GM12872 (cell line): Measurements from ENCODE around the gene GPR55.

Experiments used
- CTCF ChIP-seq: IDR thresholded peaks from 3 replicates; pipeline ENCODE4 v1.5.1; 2011; ENCODE audit warnings: low read depth, mild to moderate bottlenecking, low read length, moderate library complexity; ENCODE audit not compliant: insufficient read depth

Gene GPR55

GRCh38 chr2:230964136-230964730, 39.2 kb upstream of the GPR55 start:
- no peak for TF ChIP-seq CTCF

GRCh38 chr2:230961091-230961491, 36.0 kb upstream of the GPR55 start:
- no peak for TF ChIP-seq CTCF

GRCh38 chr2:230960026-230960425, 35.0 kb upstream of the GPR55 start:
- no peak for TF ChIP-seq CTCF

- no peak for TF ChIP-seq CTCF
Measured at GRCh38 chr2:230958820-230959756, 34.0 kb upstream of the GPR55 start.

- TF ChIP-seq CTCF: no peak
Measured at GRCh38 chr2:230957756-230958391, 32.8 kb upstream of the GPR55 start.

- TF ChIP-seq CTCF: no peak
Measured at GRCh38 chr2:230956827-230957755, 32.0 kb upstream of the GPR55 start.
